ENCODE measurements around the gene IFI27L2.

IFI27L2 gene

DNA sequence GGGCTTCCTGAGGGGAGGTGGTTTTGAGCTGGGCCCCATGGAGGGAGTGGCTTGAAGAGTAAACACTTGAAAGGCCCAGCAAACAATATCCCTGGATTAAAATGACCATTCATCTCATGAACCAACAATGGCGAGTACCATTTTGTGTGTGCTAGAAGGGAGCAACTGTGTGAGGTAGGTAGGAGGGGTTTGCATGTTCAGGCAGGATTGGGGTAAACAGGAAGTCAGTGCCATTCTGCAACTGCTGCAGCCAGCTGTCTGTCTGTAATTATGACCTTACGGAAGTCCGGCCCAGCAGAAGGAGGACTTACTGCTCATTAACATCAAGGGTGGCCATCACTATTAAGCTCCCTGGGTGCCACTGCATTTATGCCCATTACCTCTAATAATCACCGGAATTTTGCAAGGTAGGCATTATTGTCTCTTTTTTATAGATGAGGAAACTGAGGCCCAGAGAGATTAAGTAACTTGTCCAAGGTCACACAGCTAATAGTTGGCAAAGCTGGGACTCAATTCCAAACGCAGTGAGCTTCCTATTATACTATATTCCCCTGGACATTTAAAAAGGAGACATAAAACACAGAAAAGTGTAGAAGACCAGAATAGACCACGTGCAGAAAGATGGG lies 16.6 kb upstream of the IFI27L2 start:
- peak; percentile 93 for DNase-seq

DNA sequence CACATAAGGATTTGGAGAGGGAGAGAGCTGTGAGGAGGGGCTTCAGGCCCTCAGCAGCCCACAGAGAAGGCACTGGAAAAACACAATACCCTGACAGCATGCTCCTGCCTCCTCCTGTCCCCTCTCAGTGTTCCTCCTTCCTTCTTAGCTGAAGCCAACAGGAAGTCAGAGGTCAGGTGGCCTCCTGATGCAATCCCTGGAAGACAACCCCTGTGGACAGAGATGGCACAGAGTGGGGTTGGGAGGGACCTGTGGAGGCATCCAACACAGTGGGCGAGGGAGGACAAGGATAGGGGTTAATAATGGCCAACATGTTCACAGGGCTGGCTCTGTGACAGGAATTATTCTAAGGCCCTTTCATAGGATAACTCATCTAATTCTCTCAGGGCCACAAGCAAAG lies 15.4 kb upstream of the IFI27L2 start:
- peak; percentile 30 for DNase-seq

DNA sequence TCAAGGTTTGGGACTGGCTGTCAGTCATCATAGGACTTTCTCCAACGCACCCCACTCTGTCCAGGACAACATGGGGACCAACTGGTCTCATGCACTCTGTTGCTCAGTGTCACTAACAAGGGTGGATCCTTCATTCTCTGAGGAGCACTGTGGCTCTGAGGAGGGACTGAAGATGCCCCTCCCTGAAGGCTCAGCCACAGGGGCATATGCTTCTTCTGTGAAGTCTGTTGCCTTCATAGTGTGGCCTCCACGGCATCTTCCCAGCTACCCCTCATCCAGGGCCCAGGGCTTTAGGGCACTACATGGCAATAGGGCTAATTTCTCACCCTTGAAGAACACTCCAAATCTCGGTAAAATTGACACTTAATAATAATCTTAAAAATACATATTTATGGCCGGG lies 14.3 kb upstream of the IFI27L2 start:
- no peak for DNase-seq

DNA sequence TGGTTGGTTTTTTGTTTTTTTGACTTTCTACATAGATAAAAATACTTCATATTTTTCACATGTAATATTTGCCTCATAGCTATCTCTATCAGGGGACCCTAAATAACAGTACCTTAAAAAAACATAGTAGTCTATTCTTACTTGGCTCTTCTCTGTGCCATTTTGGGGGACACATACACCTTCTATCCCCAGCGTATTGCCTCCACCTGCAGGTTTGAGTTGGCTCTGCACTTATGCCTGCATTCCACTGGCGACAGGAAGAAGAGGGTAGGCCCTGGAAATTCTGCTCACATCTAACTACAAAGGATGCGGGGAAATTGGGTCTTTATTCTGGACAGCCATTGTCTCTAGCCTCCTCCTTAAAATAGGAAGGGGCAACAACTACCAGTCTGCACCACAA lies 13.8 kb upstream of the IFI27L2 start:
- DNase-seq = no peak

DNA sequence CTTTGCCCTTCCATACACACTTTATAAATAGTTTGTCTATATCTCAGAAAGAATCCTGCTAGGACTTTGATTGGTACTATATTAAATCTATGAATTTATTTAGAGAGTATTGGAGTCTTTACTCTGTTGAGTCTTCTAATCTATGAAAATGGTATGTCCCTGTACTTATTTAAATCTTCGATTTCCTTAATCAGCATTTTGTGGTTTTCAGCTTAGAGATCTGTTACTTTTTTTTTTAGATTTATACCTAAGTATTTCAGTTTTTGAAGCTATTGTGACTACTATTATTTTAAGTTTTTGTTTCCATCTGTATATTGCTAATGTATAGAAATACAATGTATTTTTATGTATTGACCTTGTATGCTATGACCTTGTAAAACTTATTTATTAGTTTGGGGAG lies 13.4 kb upstream of the IFI27L2 start:
- DNase-seq = no peak

DNA sequence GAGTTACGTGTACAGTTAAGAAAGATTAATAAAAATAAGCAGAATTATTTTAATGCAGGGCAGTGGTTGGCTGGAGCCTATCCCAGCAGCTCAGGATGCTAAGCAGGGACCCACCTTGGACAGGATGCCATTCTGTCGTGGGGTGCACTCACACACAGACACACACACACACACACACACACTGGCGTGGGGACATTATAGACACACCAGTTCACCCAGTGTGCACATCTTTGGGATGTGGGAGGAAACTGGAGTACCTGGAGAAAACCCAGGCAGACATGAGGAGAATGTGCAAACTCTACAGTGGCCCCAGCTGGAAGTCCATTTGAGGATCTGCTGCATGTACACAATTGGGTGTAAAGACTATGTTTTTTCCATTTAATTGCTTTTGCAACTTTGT lies 12.8 kb upstream of the IFI27L2 start:
- no peak for DNase-seq

DNA sequence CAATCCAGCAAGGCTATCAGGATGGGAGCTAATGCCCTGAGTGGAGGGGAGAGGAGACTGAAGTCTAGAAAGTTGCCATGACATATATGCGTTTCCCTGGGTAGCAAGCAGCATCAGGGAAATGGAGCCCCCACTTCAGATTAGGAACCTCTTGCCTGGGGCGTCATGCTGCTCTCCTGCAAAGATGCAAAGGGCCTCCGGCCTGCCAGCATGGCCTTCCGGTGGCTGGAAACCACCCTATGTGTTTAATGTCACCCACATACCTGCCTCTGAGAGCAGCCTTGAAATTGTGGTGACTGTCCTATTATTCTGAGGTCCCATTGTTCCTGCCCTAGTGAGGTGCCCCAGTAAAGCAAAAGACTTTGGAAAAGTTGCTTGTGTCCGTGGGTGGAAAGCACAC lies 10.0 kb upstream of the IFI27L2 start:
- DNase-seq = no peak

DNA sequence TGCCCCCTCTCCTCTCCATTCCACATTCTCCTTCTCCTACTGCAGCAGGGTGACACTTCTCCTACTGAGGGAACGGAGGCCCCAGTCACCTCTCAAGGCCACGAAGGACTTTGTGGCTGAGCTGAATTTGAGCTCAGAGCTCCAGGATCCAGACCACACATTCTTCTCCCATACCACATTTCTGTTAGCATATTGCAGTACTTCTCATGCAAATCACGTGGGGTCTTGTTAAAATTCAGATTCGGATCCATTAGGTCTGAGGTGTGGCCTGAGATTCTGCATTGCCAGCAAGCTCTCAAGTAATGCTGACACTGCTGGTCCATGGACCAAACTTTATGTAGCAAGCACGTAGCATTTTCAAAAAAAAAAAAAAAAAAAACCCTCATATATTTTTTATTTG lies 9.6 kb upstream of the IFI27L2 start:
- no peak for DNase-seq

DNA sequence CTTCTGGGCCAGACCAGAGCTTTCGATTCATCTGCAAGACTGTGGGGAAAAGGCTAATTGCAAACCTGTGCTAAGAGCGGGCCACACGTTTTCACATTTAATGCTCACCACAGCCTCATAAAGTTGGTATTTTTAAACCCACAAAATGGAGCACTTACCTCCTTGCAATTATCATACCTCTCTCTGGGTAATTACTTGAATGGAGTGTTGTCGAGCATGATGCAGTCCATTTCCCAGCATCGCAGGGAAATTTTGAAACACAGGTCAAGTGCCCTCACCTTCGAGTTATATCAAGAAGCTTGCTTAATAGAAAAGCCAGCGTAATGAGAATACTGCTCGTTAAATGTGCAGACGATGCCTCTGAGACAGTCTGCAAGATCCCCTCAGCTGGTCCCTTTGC lies 8.8 kb upstream of the IFI27L2 start:
- DNase-seq = no peak

DNA sequence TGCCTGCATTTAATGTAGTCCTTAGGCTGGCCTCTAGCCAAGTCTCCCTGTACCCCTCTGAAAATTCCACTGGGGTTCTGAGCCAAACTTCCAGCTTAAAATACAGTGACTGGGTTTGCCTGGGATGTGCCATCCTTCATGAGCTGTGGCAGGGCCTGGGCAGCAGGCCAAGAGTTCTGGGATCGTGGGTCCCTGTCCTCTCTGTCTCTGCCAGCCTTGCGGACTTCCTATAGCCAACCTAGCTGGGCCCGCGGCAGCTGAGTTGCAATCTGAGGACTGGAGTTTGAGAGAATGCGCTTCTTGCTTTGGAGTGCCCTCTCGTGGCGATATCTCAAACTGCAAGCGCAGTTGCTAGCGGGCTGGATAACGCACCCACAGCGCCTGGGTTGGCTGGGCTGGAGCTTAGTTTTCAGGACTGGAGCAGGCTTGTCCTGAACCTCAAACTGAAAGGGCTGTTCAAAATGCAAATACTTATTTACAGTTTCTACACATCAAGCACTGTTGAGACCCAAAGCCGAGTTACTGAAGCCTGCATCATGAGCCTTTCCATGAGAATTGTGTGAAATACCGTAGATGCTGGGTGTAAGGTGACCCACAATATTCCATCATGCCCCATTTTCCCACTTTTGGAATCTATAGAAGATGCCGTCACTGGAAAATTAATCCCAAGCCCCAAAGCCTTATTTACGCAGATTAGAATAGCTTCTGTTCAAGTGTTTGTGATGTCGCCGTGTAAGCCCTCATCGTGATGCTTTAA lies 7.3 kb upstream of the IFI27L2 start:
- peak; percentile 89 for DNase-seq

DNA sequence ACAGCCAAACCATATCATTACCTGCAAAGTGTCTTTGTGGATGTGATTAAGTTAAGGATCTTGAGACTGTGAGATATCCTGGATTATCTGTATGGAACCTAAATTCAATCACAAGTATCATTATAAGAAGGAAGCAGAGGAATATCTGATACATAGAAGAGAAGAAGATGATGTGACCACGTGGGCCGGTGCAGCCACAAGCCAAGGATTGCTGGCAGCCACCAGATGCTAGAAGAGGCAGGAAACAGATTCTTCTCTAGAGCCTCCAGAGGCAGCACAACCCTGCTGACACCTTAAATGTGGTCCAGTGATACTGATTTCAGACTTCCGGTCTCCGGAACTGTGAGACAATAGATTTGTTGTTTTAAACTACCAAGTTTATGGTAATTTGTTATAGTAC lies 6.1 kb upstream of the IFI27L2 start:
- no peak for DNase-seq

DNA sequence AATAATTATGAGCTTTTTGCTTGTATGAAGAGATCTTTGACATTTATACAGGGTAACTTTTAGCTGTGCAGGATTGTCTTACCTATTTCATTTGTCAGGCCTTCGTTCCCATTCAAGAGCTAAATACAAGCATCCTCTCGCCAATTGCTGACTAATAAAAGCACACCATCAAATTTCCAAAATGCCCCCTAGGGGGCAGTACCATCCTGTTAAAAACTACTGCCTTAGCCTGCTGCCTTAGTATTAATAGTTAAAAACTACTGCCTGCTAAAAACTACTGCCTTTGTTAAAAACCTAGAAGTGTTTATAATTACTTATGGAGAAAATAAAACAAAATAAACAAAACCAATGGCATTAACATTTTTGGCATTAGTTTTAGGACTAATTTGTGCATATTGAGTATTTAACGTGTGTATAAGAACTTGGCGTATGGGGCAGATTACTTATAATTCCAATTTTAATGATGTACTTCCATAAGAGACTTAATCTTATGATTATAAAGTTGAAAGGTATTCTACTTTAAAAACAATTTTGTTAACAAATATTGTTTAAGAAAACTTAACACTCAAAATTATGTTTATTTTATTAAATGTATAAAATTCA lies 3.0 kb upstream of the IFI27L2 start:
- peak; percentile 75 for DNase-seq

DNA sequence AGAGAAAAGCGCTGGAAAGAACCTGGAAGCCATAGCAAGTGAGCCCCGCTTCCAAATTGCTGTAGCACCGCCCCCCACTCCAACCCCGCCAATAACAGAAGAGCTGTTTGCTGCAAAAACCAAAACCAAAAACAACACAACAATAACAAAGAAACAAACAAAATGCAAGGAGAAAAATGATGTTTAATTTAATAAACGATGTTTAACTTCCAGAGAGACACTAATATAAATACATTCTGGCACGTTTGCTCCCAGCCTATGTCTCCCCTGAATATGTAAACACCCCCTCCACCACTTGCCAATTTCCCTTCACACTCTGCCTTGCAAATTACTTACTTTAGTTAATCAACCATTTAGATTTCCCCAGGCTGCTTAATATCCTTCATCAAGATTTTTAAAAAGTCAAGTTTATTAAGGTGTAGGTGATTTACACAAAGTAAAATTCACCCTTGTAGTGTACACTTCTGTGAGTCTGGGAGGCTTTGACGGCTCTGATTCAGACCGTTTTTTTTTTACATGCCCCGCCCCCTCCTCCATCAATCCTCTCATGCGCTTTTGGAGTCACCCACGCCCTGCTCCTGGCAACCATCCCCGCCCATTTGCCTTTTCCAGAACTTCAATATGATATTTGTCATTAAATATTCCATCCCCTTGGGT lies 482 bp upstream of the IFI27L2 start:
- DNase-seq = peak; percentile 61

DNA sequence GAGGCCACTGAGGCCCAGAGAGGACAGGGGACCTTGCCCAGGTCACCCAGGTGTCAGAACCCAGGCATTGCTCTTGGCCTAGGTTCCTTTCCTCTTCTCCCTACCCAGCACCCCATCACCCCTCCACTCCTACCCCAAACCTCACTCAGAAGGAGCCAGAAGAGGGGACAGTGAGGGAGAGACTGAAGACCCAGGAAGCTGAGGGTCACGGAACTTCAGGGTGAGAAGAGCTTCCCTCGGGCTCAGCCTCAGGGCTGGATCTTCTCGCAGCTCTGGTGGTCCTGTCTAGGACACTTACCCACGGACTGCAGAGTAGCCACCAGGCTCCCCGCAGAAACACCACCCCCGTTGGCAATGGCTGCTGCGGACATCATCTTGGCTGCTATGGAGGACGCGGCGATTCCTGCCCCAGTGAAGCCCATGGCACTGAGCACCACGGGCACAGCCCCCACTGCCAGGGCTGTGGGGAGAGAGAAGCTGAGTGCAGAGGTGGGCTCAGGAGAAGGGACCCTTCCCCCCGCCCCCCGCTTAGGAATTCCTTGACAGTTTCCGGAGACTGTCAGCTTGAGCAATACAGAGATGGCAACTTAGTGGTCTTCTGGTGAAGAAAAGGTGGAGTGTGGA lies 1.1 kb downstream of the IFI27L2 start:
- DNase-seq = no peak

DNA sequence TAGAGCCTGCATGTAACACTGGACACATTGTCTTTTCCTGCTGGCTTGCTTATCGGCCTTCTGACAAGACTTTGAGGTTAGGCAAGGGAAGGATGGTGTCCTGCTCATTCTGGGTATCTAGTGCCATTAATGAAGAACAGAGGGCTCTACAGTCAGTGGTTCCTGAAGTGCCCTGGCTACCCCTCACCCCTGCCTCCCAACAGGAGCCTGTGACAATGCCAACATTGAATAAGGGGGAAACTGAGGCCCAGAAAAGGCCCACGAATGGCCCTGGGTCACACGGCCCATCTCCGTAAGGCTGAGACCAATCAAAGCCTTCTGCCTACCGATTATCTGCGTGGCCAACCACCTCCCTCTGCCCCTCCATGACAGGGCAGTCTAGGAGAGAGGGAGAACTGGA lies 2.1 kb downstream of the IFI27L2 start:
- DNase-seq = no peak

DNA sequence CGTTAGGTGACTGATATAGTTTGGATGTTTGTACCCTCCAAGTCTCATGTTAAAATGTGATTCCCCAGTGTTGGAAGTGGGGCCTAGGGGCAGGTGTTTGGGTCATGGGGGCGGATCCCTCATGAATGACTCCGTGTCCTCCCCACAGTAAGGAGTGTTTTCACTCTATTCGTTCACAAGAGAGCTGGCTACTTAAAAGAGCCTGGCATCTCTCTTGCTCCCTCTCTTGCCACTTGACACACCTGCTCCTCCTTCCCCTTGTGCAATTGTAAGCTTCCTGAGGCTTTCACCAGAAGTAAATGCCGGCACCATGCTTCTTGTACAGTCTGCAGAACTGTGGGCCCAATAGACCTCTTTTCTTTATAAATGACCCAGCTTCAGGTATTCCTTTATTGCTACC lies 2.6 kb downstream of the IFI27L2 start:
- no peak for DNase-seq

DNA sequence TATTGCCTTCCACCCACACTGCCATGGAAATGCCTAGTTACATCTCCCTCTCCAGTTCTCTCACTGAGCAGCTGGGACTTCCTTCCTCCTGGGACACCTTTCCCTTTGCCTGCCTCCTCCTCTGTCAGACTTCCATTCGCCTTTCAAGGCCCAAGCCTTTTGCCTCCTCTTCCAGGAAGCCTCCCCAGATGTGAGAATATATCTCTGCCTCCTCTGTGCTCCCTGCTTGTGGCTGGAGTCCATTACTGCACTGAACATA lies 3.1 kb downstream of the IFI27L2 start:
- DNase-seq = no peak

DNA sequence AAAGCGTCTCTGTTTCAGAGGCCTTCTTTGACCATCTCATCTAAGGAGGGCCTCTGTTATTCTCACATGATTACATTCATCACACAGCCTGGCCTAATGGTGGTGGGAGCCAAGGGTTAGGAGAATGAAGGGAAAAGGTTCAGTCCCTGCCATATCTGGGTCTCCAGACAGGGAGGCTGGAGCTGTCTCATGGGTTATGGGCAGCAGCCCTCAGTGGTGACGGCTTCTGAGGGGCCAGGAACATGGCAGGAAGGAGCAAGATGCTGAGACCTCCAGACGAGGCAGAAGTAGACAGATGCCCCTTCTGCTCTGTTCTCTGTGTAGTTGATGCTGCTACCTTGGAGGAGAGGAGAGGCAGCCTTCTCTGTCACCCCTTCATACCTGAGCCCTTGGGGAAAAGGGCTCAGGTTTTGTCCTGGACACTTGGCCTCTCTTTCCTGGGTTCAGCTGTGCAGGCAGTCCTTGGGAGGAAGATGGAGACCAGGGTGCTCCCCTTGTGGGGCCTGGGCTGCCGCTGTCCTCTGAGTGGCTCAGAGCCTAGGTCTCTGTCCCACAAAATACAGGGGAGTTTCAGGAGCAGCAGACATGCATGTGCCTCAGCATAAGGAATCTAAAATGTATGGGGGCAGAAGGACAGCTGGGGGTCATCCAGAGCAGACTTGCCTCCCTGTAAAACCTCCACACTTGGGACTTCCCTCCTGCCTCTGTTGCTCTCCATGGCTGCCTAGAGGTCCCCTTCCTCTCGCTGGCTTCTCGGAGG lies 3.6 kb downstream of the IFI27L2 start:
- DNase-seq = no peak

DNA sequence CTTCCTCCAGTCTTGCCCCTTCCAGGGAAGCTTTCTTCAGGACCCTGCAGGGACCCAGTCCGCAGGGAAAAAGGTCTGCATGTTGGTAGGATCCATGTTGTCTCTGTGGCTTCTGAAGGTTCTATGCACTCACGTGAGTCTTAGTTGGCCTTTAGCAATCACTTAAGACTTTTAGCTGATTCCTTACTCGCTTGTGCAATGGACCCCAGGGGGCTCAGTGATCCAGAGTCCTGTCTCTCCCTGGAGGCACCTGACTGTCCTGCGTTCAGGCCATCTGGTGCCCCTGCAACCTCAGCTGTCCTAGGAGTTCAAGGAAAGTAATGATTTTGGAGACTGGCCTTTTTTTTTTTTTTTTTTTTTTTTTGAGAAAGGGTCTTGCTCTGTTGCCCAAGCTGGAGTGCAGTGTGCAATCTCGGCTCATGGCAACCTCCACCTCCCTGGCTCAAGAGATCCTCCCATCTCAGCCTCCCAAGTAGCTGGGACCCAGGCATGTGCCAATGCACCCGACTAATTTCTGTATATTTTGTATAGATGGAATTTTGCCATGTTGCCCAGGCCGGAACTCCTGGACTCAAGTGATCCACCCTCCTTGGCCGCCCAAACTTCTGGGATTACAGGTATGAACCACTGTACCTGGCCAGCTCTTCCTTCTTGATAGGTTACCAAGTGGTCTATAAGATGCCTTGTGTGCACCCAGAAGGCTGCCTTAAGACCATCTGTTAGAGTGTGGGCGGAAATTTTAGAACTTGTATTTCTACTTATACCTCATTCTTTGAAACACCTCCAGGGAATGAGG lies 4.6 kb downstream of the IFI27L2 start:
- no peak for DNase-seq

DNA sequence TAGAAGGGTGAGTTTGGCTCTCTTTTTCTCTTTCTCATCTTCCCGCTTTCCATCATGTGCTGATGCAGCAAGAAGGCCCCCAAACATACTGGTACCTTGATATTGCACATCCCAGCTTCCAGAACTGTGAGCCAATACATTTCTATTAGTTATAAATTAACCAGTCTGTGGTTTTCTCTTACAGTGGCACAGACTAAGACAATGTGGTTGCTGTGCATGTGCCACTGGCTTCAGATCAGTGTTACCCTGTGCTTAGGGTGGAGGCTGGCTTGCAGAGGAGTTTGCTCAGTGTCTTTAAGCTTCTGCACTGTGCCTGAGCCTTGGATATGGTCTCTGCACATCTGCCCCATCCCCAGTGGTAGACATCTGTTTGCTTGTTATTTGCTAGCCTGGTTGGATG lies 5.5 kb downstream of the IFI27L2 start:
- DNase-seq = no peak

DNA sequence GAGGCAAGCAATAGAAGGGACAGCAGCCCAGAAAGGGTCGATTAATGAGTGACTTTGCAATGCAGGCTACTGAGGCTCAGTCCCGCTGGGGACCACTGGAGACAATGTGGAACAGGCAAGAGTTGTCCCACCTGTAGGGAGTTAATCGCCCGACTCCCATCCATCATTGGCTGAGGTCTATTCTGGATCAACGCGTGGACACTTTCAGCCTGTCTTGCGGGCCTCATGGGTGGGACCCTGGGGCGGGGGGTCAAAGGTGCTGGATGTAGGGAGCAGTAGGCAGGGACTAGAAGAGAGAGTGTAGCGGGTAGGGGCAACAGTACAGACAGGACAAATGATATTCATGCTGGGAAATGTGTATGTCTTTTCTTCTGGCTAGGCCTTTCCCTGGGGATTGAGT lies 6.1 kb downstream of the IFI27L2 start:
- no peak for DNase-seq

DNA sequence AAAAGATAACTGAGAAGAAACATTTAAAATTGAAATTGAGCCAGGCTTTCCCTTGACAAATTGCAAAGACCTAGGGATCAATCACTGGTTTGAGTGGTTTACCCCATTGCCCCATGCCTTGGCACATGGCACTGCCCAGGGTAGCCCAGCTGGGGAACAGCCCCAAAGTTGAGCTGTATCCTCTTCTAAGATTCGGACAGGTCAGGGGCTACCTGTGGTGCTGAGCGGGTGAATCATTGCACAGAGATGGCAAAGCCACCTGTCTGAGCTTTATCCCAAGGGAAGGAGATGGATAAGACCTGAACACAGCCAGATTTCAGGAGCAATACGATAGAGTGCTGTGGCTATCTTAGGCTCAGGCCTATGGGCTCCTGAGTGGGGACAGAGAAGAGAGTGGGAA lies 7.0 kb downstream of the IFI27L2 start:
- DNase-seq = no peak

Data from DMS53 (cell line).